ENCODE results near the gene TFAP2C.

Gene TFAP2C

GRCh38 chr20:56676679-56677078, 47.6 kb downstream of the TFAP2C start:
- DNase-seq (ENCODE audit: low read depth in 1 of 2, low spot score in 1 of 2), result no peak
- TF ChIP-seq GABPA (IDR thresholded peaks at IDR 0.05; ENCODE audit: low read depth), result no peak
- Histone ChIP-seq H3K4me3 (replicated peaks; ENCODE audit: insufficient read depth, low read length) (no peak overlapping the region), H3K27ac (replicated peaks) (no peak overlapping the region), H3K27me3 (ENCODE audit: insufficient read depth, poor library complexity, severe bottlenecking) (no peaks in the 10 kb centered on the region)

GRCh38 chr20:56683077-56683865, 54.2 kb downstream of the TFAP2C start:
- Histone ChIP-seq H3K27me3 (ENCODE audit: insufficient read depth, poor library complexity, severe bottlenecking) (no peaks in the 10 kb centered on the region), H3K27ac (replicated peaks) (no peak overlapping the region), H3K4me3 (replicated peaks; ENCODE audit: insufficient read depth, low read length) (no peak overlapping the region)
- TF ChIP-seq SPI1 (IDR thresholded peaks at IDR 0.05; ENCODE audit: borderline replicate concordance, low read depth), result no peak
- TF ChIP-seq CTCF (IDR thresholded peaks at IDR 0.05; ENCODE audit: insufficient read depth, low read length), result no peak
- TF ChIP-seq POLR2AphosphoS5 (IDR thresholded peaks at IDR 0.05; ENCODE audit: low read depth), result no peak
- no peak for TF ChIP-seq REST (IDR thresholded peaks at IDR 0.05; ENCODE audit: insufficient replicate concordance, low read depth)
- no peak for TF ChIP-seq GABPA (IDR thresholded peaks at IDR 0.05; ENCODE audit: low read depth)
- DNase-seq (ENCODE audit: low read depth in 1 of 2, low spot score in 1 of 2), result no peak

- TF ChIP-seq GABPA (IDR thresholded peaks at IDR 0.05; ENCODE audit: low read depth) (no peak), CTCF (IDR thresholded peaks at IDR 0.05; ENCODE audit: insufficient read depth, low read length) (no peak), SPI1 (IDR thresholded peaks at IDR 0.05; ENCODE audit: borderline replicate concordance, low read depth) (no peak), POLR2AphosphoS5 (IDR thresholded peaks at IDR 0.05; ENCODE audit: low read depth) (no peak), REST (IDR thresholded peaks at IDR 0.05; ENCODE audit: insufficient replicate concordance, low read depth) (no peak)
- H3K27me3 ChIP-seq (ENCODE audit: insufficient read depth, poor library complexity, severe bottlenecking), result no peaks in the 10 kb centered on the region
- no peak for DNase-seq (ENCODE audit: low read depth in 1 of 2, low spot score in 1 of 2)
- H3K27ac ChIP-seq (replicated peaks), result no peak overlapping the region
- no peak overlapping the region for H3K4me3 ChIP-seq (replicated peaks; ENCODE audit: insufficient read depth, low read length)
These were observed 56.8 kb downstream of the TFAP2C start for GRCh38 chr20:56685879-56686278.

GRCh38 chr20:56687061-56687460, 58.0 kb downstream of the TFAP2C start:
- Histone ChIP-seq H3K27me3 (ENCODE audit: insufficient read depth, poor library complexity, severe bottlenecking) (no peaks in the 10 kb centered on the region), H3K27ac (replicated peaks) (no peak overlapping the region), H3K4me3 (replicated peaks; ENCODE audit: insufficient read depth, low read length) (no peak overlapping the region)
- DNase-seq (ENCODE audit: low read depth in 1 of 2, low spot score in 1 of 2), result no peak
- TF ChIP-seq SPI1 (IDR thresholded peaks at IDR 0.05; ENCODE audit: borderline replicate concordance, low read depth), result no peak
- no peak for TF ChIP-seq REST (IDR thresholded peaks at IDR 0.05; ENCODE audit: insufficient replicate concordance, low read depth)
- TF ChIP-seq GABPA (IDR thresholded peaks at IDR 0.05; ENCODE audit: low read depth), result no peak
- no peak for TF ChIP-seq POLR2AphosphoS5 (IDR thresholded peaks at IDR 0.05; ENCODE audit: low read depth)
- TF ChIP-seq CTCF (IDR thresholded peaks at IDR 0.05; ENCODE audit: insufficient read depth, low read length), result no peak
